Measurements from ENCODE around the gene SLC26A11.
"Not testable (repeated sequence)": the region's sequence is repeated elsewhere in the genome, so short reads cannot be mapped to it uniquely, and the experiment has no call there.

Gene SLC26A11

DNA sequence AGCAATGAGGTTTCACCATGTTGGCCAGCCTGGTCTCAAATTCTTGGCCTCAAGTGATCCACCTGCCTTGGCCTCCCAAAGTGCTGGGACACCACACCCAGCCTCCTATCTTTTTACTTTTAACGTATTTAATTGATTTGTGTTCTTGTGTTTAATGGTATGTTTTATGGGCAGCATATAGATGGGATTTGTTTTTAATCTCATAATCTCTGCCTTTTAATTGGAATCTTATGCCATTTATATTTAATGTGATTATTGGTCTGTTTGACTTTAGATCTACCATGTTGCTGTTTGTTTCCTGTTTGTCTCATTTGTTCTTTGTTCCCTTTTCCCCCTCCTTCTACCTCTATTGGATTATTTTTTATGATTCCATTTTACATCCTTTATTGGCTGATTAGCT, 12.2 kb downstream of the SLC26A11 start:
- Mint-ChIP-seq H3K9me3 (peaks cover 11 to 15% of the 10 kb centered on the region in 2 donors), H3K36me3 (peaks cover 35 to 43% of the 10 kb centered on the region in 2 donors), H3K4me1 (no peaks in the 10 kb centered on the region), H3K27ac (no peak overlapping the region), H3K27me3 (no peaks in the 10 kb centered on the region), H3K4me3 (no peak overlapping the region)
- no peak for ATAC-seq (replicated peaks)
- no peak for DNase-seq

DNA sequence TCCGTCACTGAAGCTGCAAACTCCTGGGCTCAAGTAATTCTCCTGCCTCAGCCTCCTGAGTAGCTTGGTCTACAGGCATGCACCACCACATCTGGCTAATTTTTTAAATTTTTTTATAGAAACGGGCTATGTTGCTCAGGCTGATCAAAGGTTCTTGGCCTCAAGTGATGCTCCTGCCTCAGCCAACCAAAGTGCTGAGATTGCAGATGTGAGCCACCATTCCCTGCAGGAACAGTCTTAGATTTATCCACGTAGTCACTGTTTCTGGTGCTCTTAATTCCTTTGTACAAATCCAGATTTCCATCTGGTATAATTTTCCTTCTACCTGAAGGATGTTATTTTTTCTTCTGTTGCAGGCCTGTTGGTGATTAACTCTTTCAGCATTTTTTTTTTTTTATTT, 13.0 kb downstream of the SLC26A11 start:
- no peaks in the 10 kb centered on the region for H3K27me3 Mint-ChIP-seq
- peaks cover 40 to 48% of the 10 kb centered on the region in 2 donors for H3K36me3 Mint-ChIP-seq
- no peak for DNase-seq
- no peaks in the 10 kb centered on the region for H3K4me1 Mint-ChIP-seq
- H3K9me3 Mint-ChIP-seq: peaks cover 11 to 15% of the 10 kb centered on the region in 2 donors
- no peak overlapping the region for H3K27ac Mint-ChIP-seq
- H3K4me3 Mint-ChIP-seq: no peak overlapping the region
- no peak for ATAC-seq (replicated peaks)

DNA sequence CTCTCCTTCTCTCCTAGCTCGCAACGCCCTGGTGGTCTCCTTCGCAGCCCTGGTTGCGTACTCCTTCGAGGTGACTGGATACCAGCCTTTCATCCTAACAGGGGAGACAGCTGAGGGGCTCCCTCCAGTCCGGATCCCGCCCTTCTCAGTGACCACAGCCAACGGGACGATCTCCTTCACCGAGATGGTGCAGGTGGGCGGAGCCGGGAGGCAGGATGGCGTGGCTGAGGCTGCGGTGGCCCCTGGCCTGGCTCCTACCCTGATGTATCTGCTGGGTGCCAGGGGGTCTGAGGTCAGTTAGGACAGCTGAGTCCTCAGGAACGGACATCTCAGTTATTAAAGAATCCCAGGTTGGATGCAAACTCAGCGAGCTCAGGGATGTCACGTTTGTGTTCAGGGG, 16.7 kb downstream of the SLC26A11 start:
- ATAC-seq (replicated peaks): no peak
- Mint-ChIP-seq H3K9me3 (peaks cover 7 to 12% of the 10 kb centered on the region in 2 donors), H3K27me3 (no peaks in the 10 kb centered on the region), H3K27ac (no peak overlapping the region), H3K36me3 (peaks cover 33 to 47% of the 10 kb centered on the region in 2 donors), H3K4me3 (no peak overlapping the region), H3K4me1 (no peaks in the 10 kb centered on the region)
- no peak for DNase-seq

- Mint-ChIP-seq H3K27ac (no peak overlapping the region), H3K36me3 (peaks cover 32 to 43% of the 10 kb centered on the region in 2 donors), H3K4me1 (no peaks in the 10 kb centered on the region), H3K27me3 (no peaks in the 10 kb centered on the region), H3K4me3 (no peak overlapping the region), H3K9me3 (peaks cover 7 to 8% of the 10 kb centered on the region in 2 donors)
- ATAC-seq (replicated peaks): no peak
- no peak for DNase-seq
Measured at GRCh38 chr17:80237386-80237785, 17.2 kb downstream of the SLC26A11 start.

GRCh38 chr17:80242505-80242904, 22.3 kb downstream of the SLC26A11 start:
- H3K4me3 Mint-ChIP-seq: no peak overlapping the region

DNA sequence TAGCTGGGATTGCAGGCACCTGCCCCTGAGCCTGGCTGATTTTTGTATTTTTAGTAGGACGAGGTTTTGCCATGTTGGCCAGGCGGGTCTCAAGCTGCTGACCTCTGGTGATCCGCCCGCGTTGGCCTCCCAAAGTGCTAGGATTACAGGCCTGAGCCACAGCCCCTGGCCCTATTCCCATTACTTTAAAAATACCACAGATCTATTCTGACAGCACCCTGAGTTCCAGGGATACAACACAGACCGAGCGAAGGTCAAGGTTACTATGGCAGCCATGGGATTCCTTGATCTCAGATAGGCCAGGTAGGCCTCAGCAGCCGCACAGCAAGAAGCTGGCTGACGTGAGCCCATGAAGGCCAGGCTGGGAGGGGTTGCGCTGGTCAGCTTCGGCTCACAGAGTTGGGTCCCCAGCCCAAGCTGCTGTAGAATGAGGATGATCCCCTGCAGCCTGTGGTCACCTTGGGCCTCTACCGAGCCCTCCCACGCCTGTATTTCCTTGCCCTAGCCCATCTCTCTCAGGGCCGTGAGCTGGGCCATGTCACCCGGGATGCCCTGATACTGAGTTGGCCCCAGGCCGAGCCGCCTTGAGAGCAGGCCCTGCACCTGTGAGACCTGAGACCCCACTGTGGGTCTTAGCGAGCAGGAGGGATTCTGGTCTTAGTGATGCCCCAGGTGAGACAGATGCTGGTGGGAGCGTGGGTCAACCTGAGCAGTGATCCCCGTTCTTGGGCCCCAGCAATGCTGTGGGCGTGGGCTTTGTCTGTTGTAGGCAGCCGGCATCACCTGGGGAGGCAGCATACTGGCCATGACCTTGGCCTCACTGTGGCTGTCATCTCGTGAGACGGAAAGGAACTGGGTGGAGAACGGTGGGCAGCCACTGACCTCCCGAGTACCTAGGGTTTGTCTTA, 23.6 kb downstream of the SLC26A11 start:
- H3K4me3 Mint-ChIP-seq: no peak overlapping the region
- H3K27ac Mint-ChIP-seq: no peak overlapping the region

More at GRCh38 chr17:80242505-80242904, 22.3 kb downstream of the SLC26A11 start:
- no peaks in the 10 kb centered on the region for H3K27me3 Mint-ChIP-seq
- no peak for ATAC-seq (replicated peaks)
- no peak overlapping the region for H3K27ac Mint-ChIP-seq
- DNase-seq: no peak
- peaks cover 0 to 2% of the 10 kb centered on the region in 2 donors for H3K4me1 Mint-ChIP-seq
- peaks cover 10 to 30% of the 10 kb centered on the region in 2 donors for H3K36me3 Mint-ChIP-seq
- H3K9me3 Mint-ChIP-seq: no peaks in the 10 kb centered on the region

GRCh38 chr17:80244448-80244847, 24.2 kb downstream of the SLC26A11 start:
- H3K27ac Mint-ChIP-seq; ATAC-seq (replicated peaks); H3K9me3 Mint-ChIP-seq; H3K4me1 Mint-ChIP-seq; H3K27me3 Mint-ChIP-seq; DNase-seq; H3K4me3 Mint-ChIP-seq: not testable (repeated sequence)
- peaks cover 7 to 22% of the 10 kb centered on the region in 2 donors for H3K36me3 Mint-ChIP-seq

More for the DNA sequence above, 23.6 kb downstream of the SLC26A11 start:
- no peak for ATAC-seq (replicated peaks)
- Mint-ChIP-seq H3K36me3 (peaks cover 7 to 22% of the 10 kb centered on the region in 2 donors), H3K4me1 (peaks cover 0 to 2% of the 10 kb centered on the region in 2 donors), H3K27me3 (no peaks in the 10 kb centered on the region), H3K9me3 (no peaks in the 10 kb centered on the region)
- no peak for DNase-seq

DNA sequence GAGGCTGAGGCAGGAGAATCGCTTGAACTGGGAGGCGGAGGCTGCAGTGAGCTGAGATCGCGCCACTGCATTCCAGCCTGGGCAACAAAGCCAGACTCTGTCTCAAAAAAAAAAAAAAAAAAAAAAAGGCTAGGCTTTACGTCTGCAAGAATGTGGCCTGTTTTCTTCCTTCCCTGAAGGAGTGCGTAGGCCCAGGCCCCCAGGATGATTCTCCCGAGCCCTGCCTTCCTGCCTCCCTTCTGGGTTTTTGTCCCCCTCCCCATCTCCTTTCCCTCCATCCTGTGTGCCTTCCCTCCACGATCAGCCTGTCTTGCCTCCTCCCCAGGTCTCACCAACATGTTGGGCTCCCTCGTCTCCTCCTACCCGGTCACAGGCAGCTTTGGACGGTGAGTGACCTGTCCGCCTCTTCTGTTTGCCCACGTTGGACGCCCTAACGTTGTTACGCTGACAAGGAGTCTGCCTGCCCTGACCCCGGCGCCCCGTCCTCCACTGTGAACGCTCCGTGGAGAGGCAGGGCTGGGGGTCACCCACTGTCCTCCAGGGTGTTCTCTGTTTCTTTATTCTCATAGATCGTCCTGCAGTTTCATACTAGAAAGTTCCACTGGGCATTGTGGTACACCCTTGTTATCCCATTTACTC, 24.8 kb downstream of the SLC26A11 start:
- H3K4me1 Mint-ChIP-seq: peaks cover 0 to 2% of the 10 kb centered on the region in 2 donors
- no peak overlapping the region for H3K27ac Mint-ChIP-seq
- peaks cover 7 to 22% of the 10 kb centered on the region in 2 donors for H3K36me3 Mint-ChIP-seq
- H3K9me3 Mint-ChIP-seq: no peaks in the 10 kb centered on the region
- ATAC-seq (replicated peaks) (no peak), DNase-seq (no peak)
- no peaks in the 10 kb centered on the region for H3K27me3 Mint-ChIP-seq
- H3K4me3 Mint-ChIP-seq: no peak overlapping the region

DNA sequence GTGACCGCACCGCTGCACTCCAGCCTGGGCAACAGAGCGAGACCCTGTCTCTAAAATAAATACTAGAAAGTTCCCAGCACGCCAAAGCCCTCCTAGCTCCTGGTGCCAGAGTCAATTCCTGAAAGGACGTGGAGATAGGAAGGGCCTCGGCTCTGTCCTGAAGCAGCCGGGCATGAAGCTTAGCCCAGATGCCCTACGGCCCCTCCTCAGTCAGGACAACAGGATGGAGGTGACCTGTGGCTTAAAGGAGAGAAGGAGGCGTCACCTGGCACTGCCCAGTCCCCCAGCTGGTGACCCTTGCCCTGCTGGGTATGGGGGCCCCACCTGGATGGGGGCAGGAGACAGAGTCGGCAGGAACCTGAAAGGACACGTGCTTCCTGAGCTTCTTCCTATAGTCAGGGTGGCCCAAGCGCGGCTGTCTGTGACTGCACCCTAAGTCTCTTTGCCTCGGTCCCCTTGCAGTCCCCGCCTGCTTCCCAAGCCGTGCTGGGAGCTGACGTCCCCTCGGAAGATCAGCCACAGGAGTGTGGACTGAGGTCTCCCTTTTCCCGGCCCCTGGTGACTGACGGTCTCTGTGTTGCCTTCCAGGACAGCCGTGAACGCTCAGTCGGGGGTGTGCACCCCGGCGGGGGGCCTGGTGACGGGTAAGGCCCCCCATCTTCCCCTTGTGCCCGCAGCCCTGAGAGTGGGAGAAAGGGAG, 25.5 kb downstream of the SLC26A11 start:
- Mint-ChIP-seq H3K27ac (no peak overlapping the region), H3K4me3 (no peak overlapping the region), H3K9me3 (no peaks in the 10 kb centered on the region), H3K36me3 (peaks cover 7 to 22% of the 10 kb centered on the region in 2 donors), H3K4me1 (peaks cover 0 to 2% of the 10 kb centered on the region in 2 donors), H3K27me3 (no peaks in the 10 kb centered on the region)
- DNase-seq (no peak), ATAC-seq (replicated peaks) (no peak)

DNA sequence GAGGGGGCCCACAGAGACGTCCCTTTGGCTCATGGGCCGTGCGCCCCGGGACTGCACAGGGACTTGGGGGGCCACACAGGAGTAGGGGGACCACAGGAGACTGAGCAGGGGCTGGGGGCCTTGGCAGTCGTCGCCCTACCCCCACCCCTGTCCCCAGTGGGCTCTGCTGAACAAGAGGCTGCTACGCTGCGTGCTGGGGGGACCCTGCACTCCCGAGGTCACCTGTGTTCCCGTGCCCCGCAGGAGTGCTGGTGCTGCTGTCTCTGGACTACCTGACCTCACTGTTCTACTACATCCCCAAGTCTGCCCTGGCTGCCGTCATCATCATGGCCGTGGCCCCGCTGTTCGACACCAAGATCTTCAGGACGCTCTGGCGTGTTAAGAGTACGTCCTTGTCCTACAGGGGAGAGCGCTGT, 26.0 kb downstream of the SLC26A11 start:
- ATAC-seq (replicated peaks): no peak
- H3K4me3 Mint-ChIP-seq: no peak overlapping the region
- H3K9me3 Mint-ChIP-seq: no peaks in the 10 kb centered on the region
- no peaks in the 10 kb centered on the region for H3K27me3 Mint-ChIP-seq
- peaks cover 7 to 20% of the 10 kb centered on the region in 2 donors for H3K36me3 Mint-ChIP-seq
- no peak overlapping the region for H3K27ac Mint-ChIP-seq
- no peak for DNase-seq
- peaks cover 0 to 2% of the 10 kb centered on the region in 2 donors for H3K4me1 Mint-ChIP-seq

DNA sequence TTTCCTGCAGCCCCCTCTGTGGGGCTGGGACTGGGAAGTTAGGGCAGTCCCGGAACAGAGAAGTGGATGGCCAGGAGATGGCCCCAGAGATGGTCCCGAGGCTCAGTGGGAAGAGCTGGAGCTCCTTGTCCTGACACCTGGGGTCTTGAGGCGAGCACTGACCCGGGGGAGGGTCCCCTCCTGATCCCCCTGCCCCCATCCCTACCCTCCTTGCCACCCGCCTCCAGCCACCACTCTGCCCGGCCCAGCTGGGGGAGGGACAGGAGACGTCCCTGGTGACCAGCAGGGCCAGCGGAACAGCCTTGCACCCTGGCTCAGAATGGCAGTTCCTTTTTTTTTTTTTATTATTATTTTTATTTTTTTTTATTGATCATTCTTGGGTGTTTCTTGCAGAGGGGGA, 26.5 kb downstream of the SLC26A11 start:
- DNase-seq (no peak), ATAC-seq (replicated peaks) (no peak)
- peaks cover 0 to 2% of the 10 kb centered on the region in 2 donors for H3K4me1 Mint-ChIP-seq
- no peaks in the 10 kb centered on the region for H3K9me3 Mint-ChIP-seq
- no peak overlapping the region for H3K4me3 Mint-ChIP-seq
- H3K36me3 Mint-ChIP-seq: peaks cover 7 to 17% of the 10 kb centered on the region in 2 donors
- H3K27me3 Mint-ChIP-seq: no peaks in the 10 kb centered on the region
- no peak overlapping the region for H3K27ac Mint-ChIP-seq

GRCh38 chr17:80247561-80247960, 27.3 kb downstream of the SLC26A11 start:
- no peaks in the 10 kb centered on the region for H3K9me3 Mint-ChIP-seq
- H3K27me3 Mint-ChIP-seq: no peaks in the 10 kb centered on the region
- ATAC-seq (replicated peaks) (no peak), DNase-seq (no peak)
- H3K4me3 Mint-ChIP-seq: no peak overlapping the region
- peaks cover 9 to 16% of the 10 kb centered on the region in 2 donors for H3K36me3 Mint-ChIP-seq
- H3K4me1 Mint-ChIP-seq: peaks cover under 1 to 4% of the 10 kb centered on the region in 2 donors
- no peak overlapping the region for H3K27ac Mint-ChIP-seq

DNA sequence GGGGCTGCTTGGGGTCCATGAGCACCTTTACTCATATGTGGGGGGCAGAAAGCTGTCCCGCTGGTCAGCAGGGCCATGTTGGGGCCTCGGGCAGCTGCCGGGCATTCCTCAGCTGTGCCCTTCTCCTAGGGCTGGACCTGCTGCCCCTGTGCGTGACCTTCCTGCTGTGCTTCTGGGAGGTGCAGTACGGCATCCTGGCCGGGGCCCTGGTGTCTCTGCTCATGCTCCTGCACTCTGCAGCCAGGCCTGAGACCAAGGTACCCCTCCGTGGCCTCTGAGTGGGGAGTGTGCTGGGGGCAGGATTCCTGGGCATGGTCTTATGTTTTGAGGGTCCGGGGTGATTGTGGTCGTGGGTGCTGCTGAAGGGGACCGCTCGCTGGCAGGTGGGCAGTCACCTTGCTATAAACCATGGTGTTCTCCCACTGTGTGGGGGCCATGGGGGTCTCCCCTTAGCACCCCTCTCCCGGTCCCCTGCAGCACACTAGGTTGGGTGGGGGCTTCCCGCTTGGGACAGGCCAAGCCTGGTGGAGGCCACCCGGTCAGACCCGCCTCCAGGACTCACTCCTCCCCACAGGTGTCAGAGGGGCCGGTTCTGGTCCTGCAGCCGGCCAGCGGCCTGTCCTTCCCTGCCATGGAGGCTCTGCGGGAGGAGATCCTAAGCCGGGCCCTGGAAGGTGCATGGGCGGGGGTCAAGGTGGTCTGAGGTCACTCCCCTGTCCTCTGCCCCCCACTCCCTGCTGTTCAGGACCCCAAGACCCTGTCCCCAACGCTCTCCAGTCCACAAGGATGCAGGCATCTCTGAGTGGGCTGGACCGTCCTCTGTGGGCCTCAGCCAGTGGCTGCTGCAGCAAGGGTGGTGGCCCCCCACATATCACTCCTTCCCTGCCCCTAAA, 28.0 kb downstream of the SLC26A11 start:
- H3K27me3 Mint-ChIP-seq: no peaks in the 10 kb centered on the region
- DNase-seq (no peak), ATAC-seq (replicated peaks) (no peak)
- peaks cover 5 to 7% of the 10 kb centered on the region in 2 donors for H3K4me1 Mint-ChIP-seq
- H3K4me3 Mint-ChIP-seq: no peak overlapping the region
- H3K36me3 Mint-ChIP-seq: peaks cover 7 to 10% of the 10 kb centered on the region in 2 donors
- no peaks in the 10 kb centered on the region for H3K9me3 Mint-ChIP-seq
- H3K27ac Mint-ChIP-seq: no peak overlapping the region
